ENCODE data around the gene CUBN.

The CUBN gene

DNA sequence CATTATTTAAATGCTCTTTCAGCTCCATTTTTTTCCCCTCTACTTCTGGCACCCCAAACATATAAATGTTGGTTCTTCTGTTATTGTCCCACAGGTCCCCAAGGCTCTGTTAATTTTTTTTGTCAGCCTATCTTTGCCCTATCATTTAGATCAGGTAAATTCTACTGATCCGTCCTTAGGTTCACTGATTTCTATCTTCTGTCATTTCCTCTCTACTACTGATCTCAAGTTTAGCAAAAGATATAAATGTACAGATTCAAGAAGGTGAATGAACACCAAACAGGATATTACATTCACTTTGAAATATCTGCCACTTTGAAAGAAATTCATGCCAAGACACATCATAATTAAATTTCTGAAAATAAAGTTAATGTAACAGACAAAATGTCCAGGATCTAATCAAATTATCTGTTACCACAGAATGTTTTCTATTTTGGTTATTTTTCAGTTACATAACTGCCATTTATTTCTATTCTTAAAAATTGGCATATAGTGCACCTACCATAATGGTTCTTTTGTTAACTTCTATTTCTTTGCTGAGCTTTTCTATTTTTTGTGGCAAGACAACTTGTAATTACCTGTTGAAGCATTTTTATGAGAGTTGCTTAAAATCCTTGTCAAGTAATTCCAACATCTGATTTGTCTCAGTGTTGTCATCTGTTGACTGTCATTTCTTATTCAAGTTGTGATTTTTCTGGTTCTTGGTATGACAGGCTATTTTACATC lies 12.1 kb upstream of the CUBN start:
- no peak overlapping the region for H3K27ac ChIP-seq (ENCODE audit: extremely low read depth, low read depth, low read length)
- no peak overlapping the region for H3K4me3 ChIP-seq (ENCODE audit: low read depth, low read length)
- no peak for TF ChIP-seq ZNF629 (tag by site-specific recombination; IDR thresholded peaks at IDR 0.05)
- TF ChIP-seq SCRT2 (tag by site-specific recombination; IDR thresholded peaks at IDR 0.05), result peak; percentile 60
- no peaks in the 10 kb centered on the region for H3K36me3 ChIP-seq (ENCODE audit: control insufficient read depth in 2 of 2, insufficient read depth in 1 of 2, low read length in 2 of 2)
- CTCF ChIA-PET, result interaction anchor here (1.0 kb wide), 1 partner anchor 59 kb away, joined by 3 read pairs; no protein-coding TSS in a partner anchor
- POLR2A ChIA-PET, result no interaction called here
- H3K9me3 ChIP-seq (ENCODE audit: control insufficient read depth, insufficient read depth, low read depth, low read length), result no peaks in the 10 kb centered on the region
- H3K4me1 ChIP-seq (ENCODE audit: control insufficient read depth, insufficient read depth, low read length), result peaks cover 4% of the 10 kb centered on the region

- CTCF ChIA-PET, result interaction anchor here (0.6 kb wide), 2 partner anchors 118 to 207 kb away, joined by 3 read pairs; no protein-coding TSS in a partner anchor
- Histone ChIP-seq H3K27ac (ENCODE audit: extremely low read depth, low read depth, low read length) (no peak overlapping the region), H3K36me3 (ENCODE audit: control insufficient read depth in 2 of 2, insufficient read depth in 1 of 2, low read length in 2 of 2) (no peaks in the 10 kb centered on the region), H3K4me1 (ENCODE audit: control insufficient read depth, insufficient read depth, low read length) (peaks cover 4% of the 10 kb centered on the region), H3K9me3 (ENCODE audit: control insufficient read depth, insufficient read depth, low read depth, low read length) (no peaks in the 10 kb centered on the region), H3K4me3 (ENCODE audit: low read depth, low read length) (no peak overlapping the region)
- POLR2A ChIA-PET, result interaction anchor here (0.7 to 1.0 kb wide), 2 partner anchors 80 to 89 kb away, joined by 4 to 6 read pairs; no protein-coding TSS in a partner anchor
- peak; percentile 78 for TF ChIP-seq ZNF10 (tag by site-specific recombination; IDR thresholded peaks at IDR 0.05)
- no peak for TF ChIP-seq ZNF791 (tag by site-specific recombination; IDR thresholded peaks at IDR 0.05)
Observed at GRCh38 chr10:17140386-17140761, 10.8 kb upstream of the CUBN start.

GRCh38 chr10:17138460-17139042 lies 8.9 kb upstream of the CUBN start:
- no peak overlapping the region for H3K27ac ChIP-seq (ENCODE audit: extremely low read depth, low read depth, low read length)
- no peak overlapping the region for H3K4me3 ChIP-seq (ENCODE audit: low read depth, low read length)
- H3K4me1 ChIP-seq (ENCODE audit: control insufficient read depth, insufficient read depth, low read length), result peaks cover 6% of the 10 kb centered on the region
- TF ChIP-seq ZNF23 (tag by site-specific recombination; IDR thresholded peaks at IDR 0.05; ENCODE audit: borderline replicate concordance) (no peak), WT1 (tag by site-specific recombination; IDR thresholded peaks at IDR 0.05) (no peak), ZNF521 (tag by site-specific recombination; IDR thresholded peaks at IDR 0.05) (no peak), SETDB1 (IDR thresholded peaks at IDR 0.05; ENCODE audit: insufficient read length, low read length) (no peak), ZNF530 (tag by site-specific recombination; IDR thresholded peaks at IDR 0.05; ENCODE audit: low read depth) (no peak)
- TF ChIP-seq, protein P1, sequence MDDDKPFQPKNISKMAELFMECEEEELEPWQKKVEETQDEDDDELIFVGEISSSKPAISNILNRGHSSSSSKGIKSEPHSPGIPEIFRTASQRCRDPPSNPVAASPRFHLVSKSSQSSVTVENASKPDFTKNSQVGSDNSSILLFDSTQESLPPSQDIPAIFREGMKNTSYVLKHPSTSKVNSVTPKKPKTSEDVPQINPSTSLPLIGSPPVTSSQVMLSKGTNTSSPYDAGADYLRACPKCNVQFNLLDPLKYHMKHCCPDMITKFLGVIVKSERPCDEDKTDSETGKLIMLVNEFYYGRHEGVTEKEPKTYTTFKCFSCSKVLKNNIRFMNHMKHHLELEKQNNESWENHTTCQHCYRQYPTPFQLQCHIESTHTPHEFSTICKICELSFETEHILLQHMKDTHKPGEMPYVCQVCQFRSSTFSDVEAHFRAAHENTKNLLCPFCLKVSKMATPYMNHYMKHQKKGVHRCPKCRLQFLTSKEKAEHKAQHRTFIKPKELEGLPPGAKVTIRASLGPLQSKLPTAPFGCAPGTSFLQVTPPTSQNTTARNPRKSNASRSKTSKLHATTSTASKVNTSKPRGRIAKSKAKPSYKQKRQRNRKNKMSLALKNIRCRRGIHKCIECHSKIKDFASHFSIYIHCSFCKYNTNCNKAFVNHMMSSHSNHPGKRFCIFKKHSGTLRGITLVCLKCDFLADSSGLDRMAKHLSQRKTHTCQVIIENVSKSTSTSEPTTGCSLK (tag by site-specific recombination; IDR thresholded peaks at IDR 0.05), result no peak
- TF ChIP-seq, protein P2, sequence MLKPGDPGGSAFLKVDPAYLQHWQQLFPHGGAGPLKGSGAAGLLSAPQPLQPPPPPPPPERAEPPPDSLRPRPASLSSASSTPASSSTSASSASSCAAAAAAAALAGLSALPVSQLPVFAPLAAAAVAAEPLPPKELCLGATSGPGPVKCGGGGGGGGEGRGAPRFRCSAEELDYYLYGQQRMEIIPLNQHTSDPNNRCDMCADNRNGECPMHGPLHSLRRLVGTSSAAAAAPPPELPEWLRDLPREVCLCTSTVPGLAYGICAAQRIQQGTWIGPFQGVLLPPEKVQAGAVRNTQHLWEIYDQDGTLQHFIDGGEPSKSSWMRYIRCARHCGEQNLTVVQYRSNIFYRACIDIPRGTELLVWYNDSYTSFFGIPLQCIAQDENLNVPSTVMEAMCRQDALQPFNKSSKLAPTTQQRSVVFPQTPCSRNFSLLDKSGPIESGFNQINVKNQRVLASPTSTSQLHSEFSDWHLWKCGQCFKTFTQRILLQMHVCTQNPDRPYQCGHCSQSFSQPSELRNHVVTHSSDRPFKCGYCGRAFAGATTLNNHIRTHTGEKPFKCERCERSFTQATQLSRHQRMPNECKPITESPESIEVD (tag by site-specific recombination; IDR thresholded peaks at IDR 0.05), result peak; percentile 35; the same call in 1 of the 2 replicates
- H3K36me3 ChIP-seq (ENCODE audit: control insufficient read depth in 2 of 2, insufficient read depth in 1 of 2, low read length in 2 of 2), result no peaks in the 10 kb centered on the region
- POLR2A ChIA-PET, result interaction anchor here (1.1 kb wide), 1 partner anchor 91 kb away, joined by 3 read pairs; no protein-coding TSS in a partner anchor
- H3K9me3 ChIP-seq (ENCODE audit: control insufficient read depth, insufficient read depth, low read depth, low read length), result no peaks in the 10 kb centered on the region
- CTCF ChIA-PET, result interaction anchor here (0.7 to 0.9 kb wide), 2 partner anchors 286 to 1423 kb away, joined by 3 read pairs; no protein-coding TSS in a partner anchor

GRCh38 chr10:17134737-17135260 lies 5.2 kb upstream of the CUBN start:
- CTCF ChIA-PET, result interaction anchor here (0.5 to 0.8 kb wide), 4 partner anchors 12 to 107 kb away, joined by 3 to 4 read pairs (median 3); no protein-coding TSS in a partner anchor

More at GRCh38 chr10:17134737-17135260, 5.2 kb upstream of the CUBN start:
- H3K36me3 ChIP-seq (ENCODE audit: control insufficient read depth in 2 of 2, insufficient read depth in 1 of 2, low read length in 2 of 2), result no peaks in the 10 kb centered on the region
- no peaks in the 10 kb centered on the region for H3K9me3 ChIP-seq (ENCODE audit: control insufficient read depth, insufficient read depth, low read depth, low read length)
- H3K27ac ChIP-seq (ENCODE audit: extremely low read depth, low read depth, low read length), result no peak overlapping the region
- no peak for TF ChIP-seq ZFHX2 (tag by site-specific recombination; conservative IDR thresholded peaks at IDR 0.05)
- no peak for TF ChIP-seq ZNF423 (tag by site-specific recombination; IDR thresholded peaks at IDR 0.05)
- TF ChIP-seq ZNF18 (tag by site-specific recombination; IDR thresholded peaks at IDR 0.05), result no peak
- peak; percentile 66 for TF ChIP-seq ZBTB17 (tag by site-specific recombination; IDR thresholded peaks at IDR 0.05)
- TF ChIP-seq ZNF202 (tag by site-specific recombination; IDR thresholded peaks at IDR 0.05; ENCODE audit: borderline replicate concordance), result 0 out of 2 replicates have a peak, but pooled peaks have one; percentile 53
- TF ChIP-seq ZNF596 (tag by site-specific recombination; IDR thresholded peaks at IDR 0.05), result peak; percentile 75
- no peak for TF ChIP-seq ZNF610 (tag by site-specific recombination; IDR thresholded peaks at IDR 0.05; ENCODE audit: borderline replicate concordance)
- H3K4me1 ChIP-seq (ENCODE audit: control insufficient read depth, insufficient read depth, low read length), result peaks cover 6% of the 10 kb centered on the region
- no peak overlapping the region for H3K4me3 ChIP-seq (ENCODE audit: low read depth, low read length)
- POLR2A ChIA-PET, result no interaction called here
